Ureter (tissue), 1 donor: ENCODE data around the gene CACNB4. TPM values are rescaled to one million over a fixed set of nuclear protein-coding genes. Genes with fewer than 3 reads are reported as not detected.
"Not testable (repeated sequence)": the region's sequence is repeated elsewhere in the genome, so short reads cannot be mapped to it uniquely, and the experiment has no call there.

Source experiments
- DNase-seq: peaks from one replicate; pipeline ENCODE4 v3.0.0-alpha.2; 2020; ENCODE audit warnings: low spot score
- total RNA-seq: library from RNA; stranded (reverse); gene quantifications from one replicate; pipeline ENCODE4 v1.2.4, GENCODE V29; 2023
- donor health status: DM: yes; HTN: yes; CAD: no.

CACNB4 gene
- total RNA-seq, 1 donor from 2014 or later = 3.3 TPM

DNA sequence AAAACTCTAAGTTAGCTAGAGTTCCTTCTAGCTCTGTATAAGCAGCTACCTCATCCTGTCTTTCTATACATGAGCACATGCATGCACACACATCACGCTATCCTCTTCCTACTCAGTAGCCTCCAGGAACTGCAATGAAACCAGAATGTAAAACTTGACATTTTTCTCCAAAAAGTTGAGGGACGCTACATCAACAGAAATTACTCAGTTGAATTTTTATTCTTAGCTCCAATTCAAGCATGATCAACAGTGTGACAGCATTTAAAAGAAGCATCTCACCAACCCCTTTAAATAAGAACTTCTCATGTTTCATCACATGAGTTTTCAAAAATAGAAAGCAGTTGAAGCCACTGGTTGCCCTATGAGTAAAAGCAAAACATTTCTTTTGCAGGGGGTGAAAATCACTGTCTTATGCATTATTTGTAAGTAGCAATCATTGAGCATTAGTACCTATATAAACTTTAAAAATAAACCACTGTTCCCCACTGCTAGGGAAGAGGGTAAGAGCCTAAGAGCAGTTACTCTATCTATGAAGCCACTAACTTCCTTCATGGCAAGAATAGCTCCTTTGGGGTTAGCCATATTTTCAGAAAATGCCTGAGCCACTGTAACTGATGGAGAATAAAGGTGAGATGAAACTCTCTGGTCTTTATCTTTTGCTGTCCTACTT, 192.7 kb downstream of the CACNB4 start:
- no peak for DNase-seq

DNA sequence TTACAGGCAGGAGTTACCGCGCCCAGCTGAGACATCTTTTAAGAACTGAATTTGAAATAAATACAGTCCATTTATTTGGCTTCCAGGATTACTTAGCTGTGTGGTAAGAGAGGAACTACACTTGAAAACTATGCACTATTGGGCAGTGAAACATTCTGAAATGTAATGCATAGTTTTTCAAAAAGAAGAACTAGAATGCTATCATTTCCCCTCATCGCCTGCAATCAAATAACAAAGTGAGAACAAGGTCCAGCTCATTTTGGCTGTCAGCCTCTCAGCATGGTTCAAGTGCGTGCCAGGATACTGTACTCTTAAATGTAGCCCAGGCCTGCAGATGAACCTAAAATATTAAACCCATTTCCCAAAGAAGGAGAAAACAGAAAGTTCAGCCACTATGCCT, 194.0 kb downstream of the CACNB4 start:
- DNase-seq = no peak

DNA sequence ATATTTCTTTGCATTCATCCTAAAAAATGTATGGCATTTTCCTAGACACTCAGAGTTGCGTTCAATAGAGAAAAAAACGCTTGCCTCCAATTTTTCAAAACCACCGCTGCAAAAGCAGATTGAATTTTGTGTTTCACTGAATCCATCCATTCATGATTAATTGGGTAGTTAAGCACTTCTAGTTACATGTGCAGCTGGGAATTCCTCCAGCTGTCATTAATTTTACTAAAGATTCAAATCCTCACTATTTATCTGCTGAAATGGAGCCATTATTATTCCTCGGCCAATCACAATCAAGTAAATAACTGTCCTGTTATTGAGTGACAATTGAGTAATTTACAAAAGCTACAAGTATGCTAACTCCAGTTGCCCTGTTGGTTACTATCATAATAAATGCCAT, 194.8 kb downstream of the CACNB4 start:
- DNase-seq = no peak

DNA sequence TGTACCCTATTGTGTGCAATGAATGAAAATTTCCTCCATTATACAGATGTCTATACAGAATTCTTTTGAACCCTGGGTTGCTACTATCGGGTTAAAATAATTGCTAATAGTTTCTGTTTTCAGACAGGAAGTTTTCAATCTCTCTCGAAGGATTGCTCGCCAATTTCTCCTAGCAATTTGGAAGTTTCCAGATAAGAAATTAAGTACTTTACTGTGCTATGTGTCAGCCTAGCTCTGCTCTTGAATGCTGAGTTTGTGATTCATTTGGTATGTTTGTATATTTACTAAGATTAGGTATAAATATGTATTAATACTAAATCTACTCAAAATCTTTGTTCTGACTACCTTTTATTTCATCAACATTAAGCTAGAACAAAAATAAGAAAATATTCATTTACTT, 196.0 kb downstream of the CACNB4 start:
- DNase-seq = no peak

DNA sequence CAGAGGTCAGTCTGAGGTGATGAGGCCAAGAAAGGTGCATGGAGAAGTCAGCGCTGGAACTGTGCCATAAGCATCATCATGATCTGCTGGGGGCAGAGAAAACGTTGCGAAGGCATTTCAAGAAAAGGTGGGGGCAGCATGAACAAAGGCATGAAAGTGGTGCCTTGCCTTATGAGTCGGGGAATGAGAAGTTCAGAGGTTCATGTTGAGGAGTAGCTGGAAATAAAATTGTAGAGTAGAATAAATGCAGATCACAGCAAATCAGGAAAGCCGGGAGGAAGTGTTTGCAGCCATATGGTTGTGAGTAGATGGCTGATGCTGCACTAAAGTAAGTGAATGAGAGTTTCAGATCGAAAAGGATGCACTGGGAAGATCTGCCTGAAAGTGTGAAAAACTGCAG, 198.5 kb downstream of the CACNB4 start:
- DNase-seq = no peak

DNA sequence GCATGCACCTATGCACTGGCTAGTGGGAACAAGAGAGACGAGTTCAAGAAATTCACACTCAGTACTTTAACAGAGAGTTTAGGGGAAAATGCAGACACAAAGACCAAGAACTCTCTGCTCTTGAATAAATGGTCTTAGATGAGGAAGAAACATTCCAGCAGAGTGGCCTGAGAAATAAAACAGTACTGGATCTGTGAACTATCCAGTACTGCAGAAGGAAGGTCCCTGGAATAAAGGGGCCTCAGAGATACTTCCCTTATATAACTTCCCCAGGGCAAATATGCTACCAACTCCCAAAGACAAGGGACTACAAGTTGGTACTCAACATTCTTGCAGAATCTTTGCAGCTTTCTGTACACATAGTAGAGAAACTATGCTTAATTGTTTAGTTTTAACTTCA, 199.7 kb downstream of the CACNB4 start:
- no peak for DNase-seq

DNA sequence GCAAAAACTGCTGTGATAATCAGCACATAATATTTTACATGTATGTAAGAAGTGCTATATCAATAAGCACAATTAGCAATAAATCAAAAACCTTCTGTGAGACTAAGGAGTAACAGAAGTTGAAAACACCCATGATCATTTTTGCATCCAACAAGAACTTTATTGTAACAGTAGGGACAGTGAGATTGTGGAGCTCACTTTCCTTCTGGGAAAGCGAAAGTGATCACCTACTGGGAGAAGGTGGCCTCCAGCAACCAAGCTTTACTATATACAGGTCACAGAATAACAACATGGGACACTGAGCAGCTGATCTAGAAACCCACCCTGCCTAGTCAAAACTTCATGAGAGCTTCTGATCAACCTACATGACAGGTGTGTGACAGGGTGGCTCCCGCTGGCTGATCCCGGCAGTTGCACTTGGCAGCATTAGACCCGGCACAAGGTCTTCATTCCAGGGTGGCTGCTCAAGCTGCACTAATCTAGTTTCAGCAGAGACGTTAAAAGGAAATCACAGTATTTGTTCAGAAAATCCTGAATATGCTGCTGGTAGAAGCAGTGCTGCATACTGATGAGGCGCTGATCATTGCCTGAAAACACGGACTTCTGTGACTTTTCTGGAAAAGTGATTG, 207.2 kb downstream of the CACNB4 start:
- no peak for DNase-seq

DNA sequence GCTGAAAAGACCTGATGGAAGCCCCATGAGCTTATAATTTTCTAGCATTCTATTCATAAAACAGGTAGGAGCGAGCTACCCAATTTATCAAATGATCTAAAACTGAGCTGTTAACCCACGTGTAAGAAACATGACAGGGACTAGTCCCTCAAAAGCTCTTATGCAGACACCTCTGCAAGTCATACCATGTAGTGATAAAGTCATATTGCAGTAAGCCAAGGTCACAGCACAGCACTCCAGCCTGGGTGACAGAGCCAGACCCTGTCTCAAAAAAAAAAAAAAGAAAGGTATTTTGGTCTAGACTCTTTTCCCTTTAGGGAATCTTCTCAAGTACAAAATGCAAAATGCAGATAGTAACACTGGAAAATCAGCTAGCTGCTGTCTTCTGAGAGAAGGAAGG, 211.7 kb downstream of the CACNB4 start:
- DNase-seq = no peak

DNA sequence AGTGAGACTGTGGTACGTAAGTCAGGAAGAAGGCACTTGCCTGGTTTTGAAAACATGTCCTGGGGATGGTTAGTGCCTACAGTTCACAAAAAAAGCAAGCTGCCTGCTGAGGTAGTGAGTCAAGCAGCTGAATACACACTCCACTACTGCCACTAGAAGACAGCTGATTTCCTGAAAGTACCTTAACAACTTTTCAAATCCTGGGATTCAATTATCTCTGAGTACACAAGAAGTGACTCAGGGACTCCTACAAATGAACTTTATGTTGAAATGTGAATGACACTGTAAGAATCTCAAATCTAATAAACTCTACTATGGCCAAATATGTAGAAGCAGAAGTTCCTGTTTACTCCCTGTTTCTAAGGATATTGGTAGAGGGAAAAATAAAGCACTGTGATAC, 212.6 kb downstream of the CACNB4 start:
- no peak for DNase-seq

DNA sequence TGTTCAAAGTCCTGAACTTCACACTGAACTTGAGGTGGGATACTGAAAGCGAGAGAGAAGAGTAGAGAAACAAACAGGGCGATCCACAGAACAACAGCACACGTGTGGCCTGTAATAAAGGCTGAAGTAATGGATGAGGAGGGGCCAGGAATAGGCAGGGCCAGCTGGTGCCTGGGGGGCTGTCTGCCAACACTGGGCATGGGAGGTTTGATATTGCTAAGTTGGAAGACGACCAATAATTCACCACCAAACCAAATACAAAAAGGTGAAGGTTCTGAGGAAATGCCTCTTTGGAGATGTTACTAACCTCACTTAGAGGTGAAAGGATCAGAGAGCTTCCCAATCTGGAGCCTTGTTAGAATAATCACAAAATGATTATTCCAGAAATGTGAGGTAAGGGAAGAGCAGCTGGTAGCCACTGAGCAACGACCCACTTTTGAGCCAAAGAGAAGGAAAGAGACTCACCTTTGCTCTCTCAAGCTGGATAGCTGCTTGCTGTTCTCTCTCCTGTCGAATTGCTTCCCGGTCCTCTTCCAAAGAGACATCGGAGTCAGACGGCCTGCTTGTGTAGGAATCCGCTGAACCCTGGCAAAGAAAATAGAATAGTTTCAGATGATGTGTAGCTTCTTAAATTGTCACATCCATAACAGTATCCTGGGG, 215.9 kb downstream of the CACNB4 start:
- DNase-seq = no peak

DNA sequence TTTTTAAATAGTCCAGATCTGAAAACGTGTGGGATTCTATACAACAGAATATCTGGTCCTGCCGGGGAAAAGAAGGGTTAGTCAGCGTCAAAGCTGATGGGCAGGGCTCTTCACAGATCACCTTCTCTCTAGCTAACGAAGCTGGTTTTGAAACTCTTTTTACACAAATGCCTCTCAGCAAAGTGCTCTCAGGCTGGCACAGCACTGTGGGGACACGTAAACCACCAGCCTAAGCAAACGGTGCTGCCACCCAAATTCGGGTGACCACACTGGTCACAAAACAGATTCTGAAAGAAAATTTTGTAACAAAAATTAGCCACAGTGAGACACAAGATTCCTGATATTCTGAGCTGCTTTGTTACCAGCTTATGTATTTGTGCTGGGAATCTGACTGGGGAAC, 217.5 kb downstream of the CACNB4 start:
- DNase-seq = no peak

DNA sequence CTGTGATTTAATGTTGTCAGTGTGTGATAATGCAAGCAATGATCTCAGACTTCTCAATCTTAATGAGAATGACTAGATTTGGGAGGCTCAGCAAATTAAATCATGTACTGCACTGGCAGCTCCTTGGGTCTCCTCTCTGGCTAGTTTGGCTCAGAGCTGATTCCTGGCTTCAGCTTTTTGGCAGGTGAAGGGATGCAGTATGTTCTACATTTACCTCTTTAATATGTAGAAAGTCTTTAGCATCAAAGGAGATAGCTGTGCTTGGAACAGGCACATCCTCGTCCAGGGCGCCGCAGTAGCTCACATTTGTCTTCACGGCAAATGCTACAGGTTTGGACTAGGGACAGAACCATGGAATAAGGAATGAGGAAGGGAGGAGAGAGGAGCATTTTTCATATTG, 218.3 kb downstream of the CACNB4 start:
- DNase-seq = no peak

DNA sequence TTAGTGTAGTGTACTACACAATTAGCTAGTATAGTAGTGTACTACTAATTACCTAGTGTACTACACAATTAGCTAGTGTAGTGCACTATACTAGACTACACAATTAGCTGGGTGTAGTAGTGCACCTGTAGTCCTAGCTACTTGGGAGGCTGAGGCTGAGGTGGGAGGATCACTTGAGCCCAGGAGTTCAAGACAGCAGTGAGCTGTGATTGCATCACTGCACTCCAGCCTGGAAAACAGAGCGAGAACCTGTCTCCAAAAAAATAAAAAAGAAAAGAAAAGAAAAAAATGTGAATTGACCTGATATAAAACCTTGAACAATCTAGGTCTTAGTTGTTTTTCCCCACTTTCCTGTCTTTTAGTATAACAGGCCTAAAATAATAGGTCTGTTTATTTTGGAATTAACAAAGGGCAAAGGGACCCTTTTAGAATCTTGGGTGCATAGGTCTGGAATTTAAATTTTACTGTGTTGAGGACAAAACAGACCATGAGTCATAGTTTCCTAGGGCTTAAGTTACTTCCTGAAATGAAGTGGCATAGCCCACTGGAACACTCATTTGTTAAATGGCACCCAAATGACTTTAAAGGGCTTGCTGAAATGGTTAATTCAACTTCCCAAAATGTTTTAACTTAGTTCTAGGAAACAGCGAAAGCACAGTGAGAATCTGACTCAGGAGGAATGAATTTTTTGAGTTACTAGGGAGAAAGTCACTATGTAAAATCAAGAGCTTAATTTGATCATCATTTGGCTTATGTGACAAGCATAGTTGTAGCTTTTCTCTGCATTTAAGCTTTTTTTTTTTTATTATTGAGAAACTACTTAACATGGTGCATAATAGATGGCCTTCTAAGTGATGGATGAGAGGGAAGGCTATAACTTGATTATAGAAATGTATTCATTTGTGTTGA, 219.9 kb downstream of the CACNB4 start:
- no peak for DNase-seq

DNA sequence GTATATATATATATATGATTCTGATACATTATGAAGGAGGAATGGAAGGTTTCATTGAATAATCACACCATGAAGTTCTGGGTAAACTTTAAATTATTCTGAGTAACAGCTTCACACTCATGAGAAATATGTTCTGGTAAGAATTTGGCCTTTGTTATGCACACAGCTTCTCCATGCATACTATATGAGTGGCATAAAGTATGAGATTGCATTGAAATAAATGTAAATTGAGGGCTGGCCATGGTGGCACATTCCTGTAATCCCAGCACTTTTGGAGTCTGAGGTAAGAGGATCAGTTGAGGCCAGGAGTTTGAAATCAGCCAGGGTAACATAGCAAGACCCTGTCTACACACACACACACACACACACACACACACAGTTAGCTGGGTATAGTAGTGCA, 220.6 kb downstream of the CACNB4 start:
- no peak for DNase-seq

DNA sequence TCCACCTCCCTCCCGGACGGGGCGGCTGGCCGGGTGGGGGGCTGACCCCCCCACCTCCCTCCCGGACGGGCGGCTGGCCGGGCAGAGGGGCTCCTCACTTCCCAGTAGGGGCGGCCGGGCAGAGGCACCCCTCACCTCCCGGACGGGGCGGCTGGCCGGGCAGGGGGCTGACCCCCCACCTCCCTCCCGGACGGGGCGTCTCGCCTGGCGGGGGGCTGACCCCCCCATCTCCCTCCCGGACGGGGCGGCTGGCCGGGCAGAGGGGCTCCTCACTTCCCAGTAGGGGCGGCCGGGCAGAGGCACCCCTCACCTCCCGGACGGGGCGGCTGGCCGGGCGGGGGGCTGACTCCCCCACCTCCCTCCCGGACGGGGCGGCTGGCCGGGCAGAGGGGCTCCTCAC, 223.2 kb downstream of the CACNB4 start:
- not testable (repeated sequence) for DNase-seq

DNA sequence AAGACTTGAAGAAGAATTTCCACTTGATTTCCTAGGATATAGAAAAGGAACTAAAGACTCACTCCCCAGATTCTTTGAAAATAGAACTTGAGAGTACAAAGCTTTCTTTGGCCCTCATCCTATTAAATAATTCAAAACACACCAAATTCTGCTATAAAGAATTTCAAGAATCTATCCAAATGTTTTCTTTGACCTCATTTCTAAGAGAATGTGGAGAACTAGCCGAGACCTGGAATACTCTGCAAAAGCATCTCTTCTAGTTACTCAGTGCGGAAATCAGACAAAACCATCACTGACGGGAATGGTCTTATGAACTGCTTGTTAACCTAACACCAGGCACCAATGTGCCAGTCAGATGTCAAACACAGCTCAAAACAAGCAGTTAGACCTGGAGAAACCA, 226.4 kb downstream of the CACNB4 start:
- no peak for DNase-seq

DNA sequence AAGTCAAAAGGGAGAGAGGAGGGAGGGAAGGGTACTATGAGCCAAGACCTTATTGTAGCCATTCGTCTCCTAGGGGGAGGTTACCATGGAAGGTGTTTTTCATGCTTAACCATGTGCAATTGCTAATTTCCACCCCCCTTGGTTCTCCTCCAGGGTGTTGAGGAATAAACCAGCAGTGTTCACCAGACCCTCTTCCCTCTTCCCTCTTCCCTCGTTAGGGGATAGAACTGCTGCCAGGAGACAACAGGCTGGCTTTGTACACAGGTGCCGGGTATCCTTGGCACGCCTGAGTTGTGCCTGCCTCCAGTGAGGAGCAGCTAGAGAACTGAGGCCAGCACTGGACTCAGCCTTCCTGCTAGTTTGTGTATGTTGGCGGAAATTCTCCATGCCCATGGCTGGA, 229.6 kb downstream of the CACNB4 start:
- no peak for DNase-seq

DNA sequence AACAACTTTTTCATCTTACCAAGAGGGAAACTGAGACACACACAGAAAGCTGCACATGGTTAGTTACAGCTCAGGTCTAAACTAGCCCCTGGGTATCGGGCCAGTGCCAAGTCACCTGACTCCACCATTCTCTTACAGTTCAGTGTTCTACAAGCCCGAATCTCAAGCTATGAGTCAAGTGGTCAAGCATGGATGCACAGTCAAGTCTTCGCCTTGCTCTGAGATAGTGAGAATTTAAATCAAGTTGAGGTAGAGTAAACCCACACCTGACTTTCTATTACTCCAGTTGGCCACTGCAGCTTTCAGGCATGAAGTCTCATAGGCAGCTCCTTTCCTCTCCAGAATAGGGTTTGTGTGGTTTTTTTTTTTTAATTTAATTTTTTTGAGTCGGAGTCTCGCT, 236.1 kb downstream of the CACNB4 start:
- DNase-seq = no peak

DNA sequence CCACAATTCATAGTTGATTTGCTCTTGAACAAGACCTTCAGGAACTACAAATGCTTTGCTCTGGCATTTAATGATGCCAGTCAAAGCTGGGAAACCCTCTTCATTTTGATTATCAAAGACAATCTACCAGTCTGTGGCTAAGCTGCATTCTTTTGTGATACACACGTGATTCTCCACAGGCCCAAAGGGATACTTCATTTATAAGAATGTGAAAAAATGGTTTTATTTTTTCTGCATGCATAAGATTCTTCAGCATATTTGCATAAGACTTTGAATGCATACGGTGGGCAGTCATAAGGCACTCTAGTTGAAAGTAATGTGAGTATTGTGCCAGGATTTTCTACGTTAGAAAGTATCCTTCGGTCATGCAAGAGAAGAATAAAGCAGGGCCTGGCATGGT, 237.7 kb downstream of the CACNB4 start:
- no peak for DNase-seq

DNA sequence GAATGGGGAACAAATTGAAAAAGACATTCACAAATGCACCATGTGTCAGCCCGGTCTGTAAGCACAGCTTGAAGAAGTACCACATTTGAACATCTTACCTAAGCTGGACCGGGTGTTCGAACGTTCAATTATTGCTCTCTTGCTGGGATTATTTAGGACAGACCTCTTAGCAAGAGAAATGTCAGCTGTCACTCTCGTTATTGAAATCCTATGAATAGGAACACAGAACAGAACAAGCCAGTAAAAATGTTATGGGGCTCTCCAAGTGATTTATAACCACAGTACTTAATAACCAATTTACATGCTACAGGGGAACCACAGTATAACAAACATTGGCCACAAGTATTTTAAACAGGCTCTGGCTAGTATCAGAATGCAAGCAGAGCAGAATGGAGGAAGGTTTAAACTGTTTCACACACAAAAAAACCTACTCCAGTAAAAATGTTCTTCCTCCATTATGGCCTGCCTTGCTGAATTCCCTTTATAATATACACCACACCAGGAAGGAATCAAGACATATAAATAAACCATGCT, 238.2 kb downstream of the CACNB4 start:
- DNase-seq = no peak

DNA sequence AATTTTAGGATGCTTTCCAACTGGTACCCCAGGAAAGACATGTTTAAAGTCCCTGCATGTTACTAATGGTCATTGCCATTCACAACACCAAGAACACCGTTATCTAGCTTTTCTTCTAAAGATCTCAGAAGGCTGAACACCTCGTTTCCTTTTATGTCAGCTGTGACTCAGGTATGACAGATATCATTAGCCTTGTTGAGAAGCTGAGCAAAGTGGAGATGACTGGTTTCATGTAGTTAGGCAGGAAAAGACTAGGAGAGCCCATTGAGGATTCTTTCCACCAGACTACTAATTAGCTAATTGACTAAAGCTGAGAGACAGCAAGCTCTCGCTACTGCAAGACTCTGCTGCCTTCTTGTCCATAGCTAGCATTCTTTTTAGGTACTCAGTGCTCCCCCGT, 238.6 kb downstream of the CACNB4 start:
- no peak for DNase-seq

DNA sequence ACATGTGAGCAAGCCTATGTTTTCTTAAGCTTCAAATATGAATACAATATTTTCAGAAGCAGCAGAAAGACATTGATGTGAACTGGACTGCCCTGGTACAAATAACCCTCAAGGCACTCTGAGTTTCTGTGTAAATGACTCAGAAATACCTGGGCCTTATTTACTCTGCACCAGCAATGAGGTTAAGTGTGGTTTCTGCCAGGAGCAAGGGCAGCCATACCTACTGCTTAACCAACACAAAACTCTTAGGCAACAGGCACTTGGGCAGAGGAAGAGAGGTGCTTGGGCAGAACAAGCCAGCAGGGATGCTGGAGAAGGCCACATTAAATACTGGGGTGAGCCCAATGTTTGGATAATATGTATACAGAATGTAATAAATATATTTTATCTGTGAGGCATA, 241.2 kb downstream of the CACNB4 start:
- DNase-seq = no peak
